Motor neuron (in vitro differentiated cells): ENCODE results near the gene DBH. TPM values are rescaled to one million over a fixed set of nuclear protein-coding genes. Genes with fewer than 3 reads are reported as not detected.

Experiments
- ATAC-seq, 8 experiments: fragments of 200-7000 bp; cut with Tn5 transposase; replicated peaks in 6 of 8; 2 replicates each; pipeline ENCODE4 v1.8.0; 2021; ENCODE audit warnings: mild to moderate bottlenecking in 8 of 8, moderate library complexity in 8 of 8
- H3K27ac ChIP-seq, 2 donors: fragments of 250-450 bp; sonication (Bioruptor Pico); 2 replicates each; pipeline ENCODE4 v1.9.0; 2021; ENCODE audit warnings: antibody characterized with exemption in 2 of 2, mild to moderate bottlenecking in 2 of 2, moderate library complexity in 1 of 2
- H3K4me1 ChIP-seq, 2 donors: fragments of 250-450 bp; sonication (Bioruptor Pico); replicated peaks in 1 of 2; 2 replicates each; pipeline ENCODE4 v1.6.1; 2021; ENCODE audit warnings: antibody characterized with exemption in 2 of 2, mild to moderate bottlenecking in 2 of 2, moderate library complexity in 1 of 2
- H3K4me3 ChIP-seq, 5 donors: fragments of 250-450 bp; sonication (Bioruptor Pico); 2 replicates each; pipeline ENCODE4 v1.9.0; 2021; ENCODE audit warnings: antibody characterized with exemption in 5 of 5, mild to moderate bottlenecking in 5 of 5, moderate library complexity in 4 of 5
- WGBS, 10 experiments: fragments of 450-650 bp; shearing (Covaris generic); methylation state at CpG; one replicate each; pipeline ENCODE4 v1.0.0; 2022; 5-methylcytosine and 5-hydroxymethylcytosine counted together
- in situ Hi-C, 9 experiments: fragments of 400-800 bp; cut with MboI; loops; one replicate each; pipeline ENCODE4 v1.15.0; 2021; ENCODE audit warnings: low sequenced_read_pairs in 9 of 9, low pct_unique_long_range_greater_than_20kb in 2 of 9; ENCODE audit not compliant: unreplicated experiment in 9 of 9
- total RNA-seq, 8 experiments: library from RNA; unstranded; fragments of 300-600 nt; gene quantifications; 2 replicates each; pipeline versions ENCODE4 v1.2.3 to v1.2.4, GENCODE V29; 2022

Gene DBH
- total RNA-seq, 8 experiments from 2014 or later, result 0.07 to 1.7 (median 0.20) TPM

GRCh38 chr9:133680976-133681657 lies 45.0 kb downstream of the DBH start:
- Histone ChIP-seq H3K4me1 (peaks cover 21 to 34% of the 10 kb centered on the region in 2 donors), H3K4me3 (no peak overlapping the region), H3K27ac (no peak overlapping the region)
- in situ Hi-C loops, result no loop called here
- ATAC-seq, result no peak
- WGBS, 10 experiments, result 89 to 100% (median 100%) methylated on average over 1 to 3 of the region's 20 CpGs; no CpG with 5 or more reads in 7 of the 10 experiments

GRCh38 chr9:133681658-133682306 lies 45.6 kb downstream of the DBH start:
- Histone ChIP-seq H3K4me3 (no peak overlapping the region), H3K27ac (no peak overlapping the region), H3K4me1 (peaks cover 21 to 34% of the 10 kb centered on the region in 2 donors)
- ATAC-seq, result no peak
- in situ Hi-C loops, result no loop called here
- 83 to 97% methylated on average over 1 to 5 of the region's 35 CpGs; no CpG with 5 or more reads in 8 of the 10 experiments for WGBS, 10 experiments

GRCh38 chr9:133682818-133683585 lies 46.8 kb downstream of the DBH start:
- Histone ChIP-seq H3K27ac (peak overlapping the region in 1 of 2 donors; percentile 67), H3K4me1 (peaks cover 21 to 34% of the 10 kb centered on the region in 2 donors), H3K4me3 (no peak overlapping the region)
- peak in 1 of 8 experiments; percentile 3 for ATAC-seq
- in situ Hi-C loops, result no loop called here
- WGBS, 10 experiments, result 45 to 100% (median 73%) methylated on average over 2 to 7 of the region's 20 CpGs; no CpG with 5 or more reads in 7 of the 10 experiments

- 4% methylated on average over 5 of the region's 19 CpGs; no CpG with 5 or more reads in 9 of the 10 experiments for WGBS, 10 experiments
- ATAC-seq, result peak; percentile 57 to 85 (median 82)
- H3K27ac ChIP-seq, result peak overlapping the region; percentile 15 to 67
- in situ Hi-C loops, result no loop called here
- H3K4me1 ChIP-seq, result peaks cover 21 to 33% of the 10 kb centered on the region in 2 donors
- H3K4me3 ChIP-seq, result no peak overlapping the region
Observed at GRCh38 chr9:133683586-133684120, 47.5 kb downstream of the DBH start.

GRCh38 chr9:133684121-133684935 lies 48.2 kb downstream of the DBH start:
- in situ Hi-C loops, result no loop called here
- H3K27ac ChIP-seq, result peak overlapping the region in 1 of 2 donors; percentile 67
- H3K4me1 ChIP-seq, result peaks cover 18 to 27% of the 10 kb centered on the region in 2 donors
- peak in 3 of 8 experiments; percentile 4 to 9 (median 5) for ATAC-seq
- 27 to 92% (median 80%) methylated on average over 1 to 6 of the region's 26 CpGs; no CpG with 5 or more reads in 3 of the 10 experiments for WGBS, 10 experiments
- H3K4me3 ChIP-seq, result no peak overlapping the region

- no peak for ATAC-seq
- H3K4me3 ChIP-seq, result no peak overlapping the region
- no peak overlapping the region for H3K27ac ChIP-seq
- H3K4me1 ChIP-seq, result peaks cover 18 to 21% of the 10 kb centered on the region in 2 donors
- in situ Hi-C loops, result no loop called here
- 20 to 100% (median 80%) methylated on average over 1 to 4 of the region's 17 CpGs; no CpG with 5 or more reads in 7 of the 10 experiments for WGBS, 10 experiments
Observed at GRCh38 chr9:133684936-133685361, 48.8 kb downstream of the DBH start.

GRCh38 chr9:133685653-133686609 lies 49.8 kb downstream of the DBH start:
- ATAC-seq, result no peak
- H3K4me1 ChIP-seq, result peaks cover 18 to 22% of the 10 kb centered on the region in 2 donors
- in situ Hi-C loops, result no loop called here
- H3K27ac ChIP-seq, result no peak overlapping the region
- WGBS, 10 experiments, result 17 to 100% (median 94%) methylated on average over 1 to 6 of the region's 18 CpGs; no CpG with 5 or more reads in 2 of the 10 experiments
- H3K4me3 ChIP-seq, result no peak overlapping the region

GRCh38 chr9:133686642-133687575 lies 50.7 kb downstream of the DBH start:
- no peak for ATAC-seq
- no peak overlapping the region for H3K4me3 ChIP-seq
- in situ Hi-C loops, result no loop called here
- no peak overlapping the region for H3K27ac ChIP-seq
- peaks cover 28 to 31% of the 10 kb centered on the region in 2 donors for H3K4me1 ChIP-seq
- WGBS, 10 experiments, result 33 to 100% (median 90%) methylated on average over 1 to 12 of the region's 24 CpGs; no CpG with 5 or more reads in 1 of the 10 experiments

- H3K4me3 ChIP-seq, result no peak overlapping the region
- in situ Hi-C loops, result no loop called here
- WGBS, 10 experiments, result 17 to 89% (median 80%) methylated on average over 1 to 7 of the region's 34 CpGs; no CpG with 5 or more reads in 6 of the 10 experiments
- H3K4me1 ChIP-seq, result peaks cover 26 to 31% of the 10 kb centered on the region in 2 donors
- H3K27ac ChIP-seq, result no peak overlapping the region
- no peak for ATAC-seq
Observed at GRCh38 chr9:133687856-133688761, 51.9 kb downstream of the DBH start.
